Caco-2 (cell line): ENCODE data around the gene ATP13A4. TPM values are rescaled to one million over a fixed set of nuclear protein-coding genes. Genes with fewer than 3 reads are reported as not detected.

Source experiments
- BruUV-seq: library from RNA; stranded (reverse); fragments of 400-500 nt; replicated peaks from 2 replicates; lab custom pipeline; 2021; lab: Mats Ljungman, UMichigan
- CTCF ChIA-PET: fragments of 300-600 bp; sonication (Branson Sonifier 250); formaldehyde crosslinking; loops from one replicate; lab custom pipeline; 2022; ENCODE audit warnings: antibody characterized with exemption; lab: Charles Lee
- POLR2A ChIA-PET: fragments of 300-600 bp; sonication (Branson Sonifier 250); formaldehyde crosslinking; loops from one replicate; lab custom pipeline; 2022; ENCODE audit warnings: antibody characterized with exemption; lab: Charles Lee
- DNase-seq, 2 experiments: peaks; one replicate each; pipeline versions ENCODE4 v3.0.0 to v3.0.0-alpha.2; 2020 to 2022
- H3K27me3 ChIP-seq: replicated peaks from 2 replicates; pipeline ENCODE4 v1.6.0; 2011; ENCODE audit warnings: low read length; ENCODE audit not compliant: control insufficient read depth, insufficient read depth
- H3K36me3 ChIP-seq: 2 replicates; pipeline ENCODE4 v1.5.1; 2011; ENCODE audit warnings: low read length; ENCODE audit not compliant: control insufficient read depth, insufficient read depth
- H3K4me1 ChIP-seq: fragments of 250-450 bp; sonication (Bioruptor Pico); 2 replicates; pipeline ENCODE4 v1.5.1; 2020; ENCODE audit warnings: mild to moderate bottlenecking
- H3K4me3 ChIP-seq: 2 replicates; pipeline ENCODE4 v1.5.1; 2011; ENCODE audit warnings: low read depth, mild to moderate bottlenecking, control low read depth, low read length
- H3K9me3 ChIP-seq: fragments of 250-450 bp; sonication (Bioruptor Pico); 2 replicates; pipeline ENCODE4 v1.5.1; 2020; ENCODE audit warnings: mild to moderate bottlenecking, moderate library complexity
- H3K27ac Mint-ChIP-seq: one replicate; pipeline ENCODE4 v1.8.0; 2022; ENCODE audit warnings: mixed read lengths; ENCODE audit not compliant: unreplicated experiment
- H3K27me3 Mint-ChIP-seq: one replicate; pipeline ENCODE4 v1.8.0; 2022; ENCODE audit warnings: mixed read lengths; ENCODE audit not compliant: insufficient read depth, unreplicated experiment
- H3K36me3 Mint-ChIP-seq: one replicate; pipeline ENCODE4 v1.8.0; 2022; ENCODE audit warnings: mild to moderate bottlenecking, mixed read lengths; ENCODE audit not compliant: insufficient read depth, unreplicated experiment
- H3K4me1 Mint-ChIP-seq: one replicate; pipeline ENCODE4 v1.8.0; 2022; ENCODE audit warnings: low read depth, mixed read lengths; ENCODE audit not compliant: unreplicated experiment
- H3K4me3 Mint-ChIP-seq: one replicate; pipeline ENCODE4 v1.8.0; 2022; ENCODE audit warnings: mild to moderate bottlenecking, moderate library complexity, mixed read lengths; ENCODE audit not compliant: unreplicated experiment
- H3K9me3 Mint-ChIP-seq: one replicate; pipeline ENCODE4 v1.8.0; 2022; ENCODE audit warnings: mixed read lengths; ENCODE audit not compliant: unreplicated experiment
- intact Hi-C: fragments of 100-400 bp; cut with micrococcal nuclease; formaldehyde crosslinking; loops from one replicate; pipeline ENCODE4 v1.10.0; 2022; ENCODE audit not compliant: unreplicated experiment
- total RNA-seq: library from RNA; stranded (reverse); gene quantifications from 2 replicates; pipeline ENCODE4 v1.2.3, GENCODE V29; 2022
- TF ChIP-seq, protein P1 (sequence below), 2 experiments: fragments of 200-600 bp in 1 of 2; IDR thresholded peaks; 1 replicate in 1 of 2; 2 replicates in 1 of 2; pipeline versions ENCODE4 v1.5.1 to v1.8.0; 2011 to 2022; ENCODE audit warnings: antibody characterized with exemption in 1 of 2, control low read depth in 1 of 2, inconsistent platforms in 1 of 2, low read depth in 1 of 2, low read length in 1 of 2, mild to moderate bottlenecking in 1 of 2, moderate library complexity in 1 of 2; ENCODE audit not compliant: insufficient read depth in 1 of 2, severe bottlenecking in 1 of 2, unreplicated experiment in 1 of 2

Gene ATP13A4
- total RNA-seq, 1 experiment from 2014 or later, result 1.4 TPM

DNA sequence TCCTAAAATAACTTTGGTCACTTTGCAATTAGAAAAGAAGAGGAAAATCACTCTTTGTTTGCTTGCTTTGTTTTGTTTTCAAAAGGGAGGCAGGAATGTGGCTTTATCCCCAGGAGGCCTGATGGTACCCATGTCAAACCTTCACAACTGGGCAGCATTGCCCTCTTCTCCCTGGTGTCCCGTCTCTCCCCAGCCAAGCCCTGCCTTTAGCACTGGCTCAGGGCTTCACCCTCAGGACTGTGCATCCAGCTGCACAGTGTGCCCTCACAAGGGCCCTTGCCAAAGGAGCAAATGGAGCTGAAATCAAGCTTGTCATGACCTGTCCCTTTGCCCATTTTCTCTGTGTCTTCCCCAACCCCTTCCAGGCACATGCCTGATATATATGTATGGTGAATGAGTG lies 147.0 kb downstream of the ATP13A4 start:
- Mint-ChIP-seq H3K9me3 (no peaks in the 10 kb centered on the region), H3K4me1 (no peaks in the 10 kb centered on the region), H3K27ac (no peak overlapping the region), H3K4me3 (no peak overlapping the region), H3K27me3 (no peaks in the 10 kb centered on the region), H3K36me3 (no peaks in the 10 kb centered on the region)
- no peaks in the 10 kb centered on the region for H3K4me1 ChIP-seq
- no TSS peak for BruUV-seq
- no peaks in the 10 kb centered on the region for H3K36me3 ChIP-seq
- TF ChIP-seq, protein P1, sequence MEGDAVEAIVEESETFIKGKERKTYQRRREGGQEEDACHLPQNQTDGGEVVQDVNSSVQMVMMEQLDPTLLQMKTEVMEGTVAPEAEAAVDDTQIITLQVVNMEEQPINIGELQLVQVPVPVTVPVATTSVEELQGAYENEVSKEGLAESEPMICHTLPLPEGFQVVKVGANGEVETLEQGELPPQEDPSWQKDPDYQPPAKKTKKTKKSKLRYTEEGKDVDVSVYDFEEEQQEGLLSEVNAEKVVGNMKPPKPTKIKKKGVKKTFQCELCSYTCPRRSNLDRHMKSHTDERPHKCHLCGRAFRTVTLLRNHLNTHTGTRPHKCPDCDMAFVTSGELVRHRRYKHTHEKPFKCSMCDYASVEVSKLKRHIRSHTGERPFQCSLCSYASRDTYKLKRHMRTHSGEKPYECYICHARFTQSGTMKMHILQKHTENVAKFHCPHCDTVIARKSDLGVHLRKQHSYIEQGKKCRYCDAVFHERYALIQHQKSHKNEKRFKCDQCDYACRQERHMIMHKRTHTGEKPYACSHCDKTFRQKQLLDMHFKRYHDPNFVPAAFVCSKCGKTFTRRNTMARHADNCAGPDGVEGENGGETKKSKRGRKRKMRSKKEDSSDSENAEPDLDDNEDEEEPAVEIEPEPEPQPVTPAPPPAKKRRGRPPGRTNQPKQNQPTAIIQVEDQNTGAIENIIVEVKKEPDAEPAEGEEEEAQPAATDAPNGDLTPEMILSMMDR (IDR thresholded peaks at IDR 0.05; ENCODE audit: insufficient read depth in 1 of 2, low read depth in 1 of 2, low read length in 1 of 2, severe bottlenecking in 1 of 2, unreplicated experiment in 1 of 2), result no peak
- no peaks in the 10 kb centered on the region for H3K27me3 ChIP-seq
- ChIA-PET POLR2A (no interaction called here), CTCF (no interaction called here)
- H3K9me3 ChIP-seq, result no peaks in the 10 kb centered on the region
- DNase-seq, result no peak
- no peak overlapping the region for H3K4me3 ChIP-seq
- intact Hi-C loops, result no loop called here

DNA sequence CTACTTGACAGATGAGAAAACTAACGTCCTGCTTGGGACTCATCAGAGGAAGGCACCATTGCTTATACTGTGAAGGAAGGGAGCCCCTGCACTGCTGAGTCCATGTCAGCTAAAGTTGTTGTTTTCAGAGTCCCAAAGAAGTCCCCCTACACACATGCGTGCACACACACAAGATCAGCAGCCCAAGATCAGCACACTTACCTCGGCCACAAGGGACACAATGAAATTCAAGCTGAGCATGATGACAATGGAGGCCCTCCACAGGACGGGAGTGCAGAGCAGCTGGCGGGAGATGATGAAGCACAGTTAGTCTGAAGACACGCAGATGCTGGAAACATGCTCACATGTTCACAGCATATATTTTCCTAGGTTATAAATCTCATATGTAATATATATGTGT lies 147.6 kb downstream of the ATP13A4 start:
- Mint-ChIP-seq H3K27ac (no peak overlapping the region), H3K4me3 (no peak overlapping the region), H3K4me1 (no peaks in the 10 kb centered on the region), H3K36me3 (no peaks in the 10 kb centered on the region), H3K9me3 (no peaks in the 10 kb centered on the region), H3K27me3 (no peaks in the 10 kb centered on the region)
- ChIA-PET POLR2A (no interaction called here), CTCF (no interaction called here)
- H3K9me3 ChIP-seq, result no peaks in the 10 kb centered on the region
- no peaks in the 10 kb centered on the region for H3K27me3 ChIP-seq
- intact Hi-C loops, result no loop called here
- BruUV-seq, result no TSS peak
- no peak overlapping the region for H3K4me3 ChIP-seq
- H3K36me3 ChIP-seq, result no peaks in the 10 kb centered on the region
- TF ChIP-seq, protein P1 (IDR thresholded peaks at IDR 0.05; ENCODE audit: insufficient read depth in 1 of 2, low read depth in 1 of 2, low read length in 1 of 2, severe bottlenecking in 1 of 2, unreplicated experiment in 1 of 2), result no peak
- no peaks in the 10 kb centered on the region for H3K4me1 ChIP-seq
- no peak for DNase-seq

DNA sequence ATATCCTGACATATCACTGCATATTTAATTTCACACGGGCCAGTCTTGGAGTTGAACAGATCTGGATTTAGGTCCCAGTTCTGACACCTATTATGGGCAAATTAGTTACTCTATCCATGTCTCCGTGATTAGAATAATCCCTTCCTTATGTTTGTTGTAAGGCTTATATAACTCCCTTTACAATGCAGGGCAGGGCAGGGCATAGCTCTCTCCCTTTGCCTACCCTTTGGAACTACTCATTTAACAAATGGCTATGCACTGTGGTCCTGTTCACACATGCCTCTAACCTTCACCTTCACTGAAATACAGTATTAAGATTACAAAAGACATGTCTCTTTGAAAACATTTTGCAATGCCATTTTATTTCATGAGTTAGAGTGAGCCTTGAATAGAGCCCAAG lies 151.4 kb downstream of the ATP13A4 start:
- H3K9me3 ChIP-seq, result no peaks in the 10 kb centered on the region
- CTCF ChIA-PET, result no interaction called here
- Mint-ChIP-seq H3K27me3 (peaks cover 4% of the 10 kb centered on the region), H3K36me3 (no peaks in the 10 kb centered on the region), H3K4me3 (no peak overlapping the region), H3K27ac (no peak overlapping the region), H3K4me1 (no peaks in the 10 kb centered on the region), H3K9me3 (no peaks in the 10 kb centered on the region)
- intact Hi-C loops, result no loop called here
- no peaks in the 10 kb centered on the region for H3K36me3 ChIP-seq
- H3K27me3 ChIP-seq, result no peaks in the 10 kb centered on the region
- H3K4me1 ChIP-seq, result no peaks in the 10 kb centered on the region
- TF ChIP-seq, protein P1 (IDR thresholded peaks at IDR 0.05; ENCODE audit: insufficient read depth in 1 of 2, low read depth in 1 of 2, low read length in 1 of 2, severe bottlenecking in 1 of 2, unreplicated experiment in 1 of 2), result no peak
- no TSS peak for BruUV-seq
- POLR2A ChIA-PET, result no interaction called here
- no peak for DNase-seq
- no peak overlapping the region for H3K4me3 ChIP-seq
